K562 (cell line): ENCODE measurements around the gene P2RY8. TPM values are rescaled to one million over a fixed set of nuclear protein-coding genes. Genes with fewer than 3 reads are reported as not detected.
"Not testable (repeated sequence)": the region's sequence is repeated elsewhere in the genome, so short reads cannot be mapped to it uniquely, and the experiment has no call there.

ENCODE experiments used
- ATAC-seq: fragments of 200-7000 bp; cut with Tn5 transposase; 3 replicates; pipeline ENCODE4 v1.9.1; 2020; ENCODE audit warnings: moderate library complexity
- BruUV-seq: library from RNA; stranded (reverse); fragments of 400-500 nt; replicated peaks from 2 replicates; lab custom pipeline; 2021; lab: Mats Ljungman, UMichigan
- CTCF ChIA-PET: fragments of 300-600 bp; formaldehyde crosslinking; extraction: SDS; loops from one replicate; lab custom pipeline; 2021; ENCODE audit warnings: low intra/inter-chr PET ratio; lab: Yijun Ruan, JAX
- POLR2A ChIA-PET: fragments of 300-600, 350-650 bp; sonication (Branson Sonifier 250); formaldehyde crosslinking; extraction: SDS; loops from one replicate; lab custom pipeline; 2021; ENCODE audit warnings: antibody characterized with exemption, inconsistent platforms; lab: Yijun Ruan, JAX
- DNase-seq, 4 experiments: peaks; one replicate each; pipeline versions ENCODE4 v3.0.0 to v3.0.0-alpha.2; 2011 to 2018; ENCODE audit warnings: low spot score in 3 of 4, mixed read lengths in 3 of 4; ENCODE audit errors: extremely low read depth in 1 of 4
- FAIRE-seq: peaks from 2 replicates; lab custom pipeline; 2011; peaks lifted over from hg19 to GRCh38; lab: Jason Lieb, UNC
- H2AFZ ChIP-seq: 2 replicates; pipeline ENCODE4 v1.6.0; 2011; ENCODE audit warnings: low read depth, low read length, control low read depth, inconsistent platforms
- H3K27ac ChIP-seq: fragments of 200-600 bp; 3 replicates; pipeline ENCODE4 v1.8.0; 2011; ENCODE audit warnings: low read depth, mild to moderate bottlenecking, control low read depth, inconsistent platforms, low read length, moderate library complexity, mixed read lengths; ENCODE audit errors: extremely low read depth
- H3K27me3 ChIP-seq, 2 experiments: fragments of 300-600 bp in 1 of 2; 2 replicates in 1 of 2; 3 replicates in 1 of 2; pipeline versions ENCODE4 v1.6.0 to v1.8.0; 2011; ENCODE audit warnings: inconsistent platforms in 2 of 2, low read length in 2 of 2, mild to moderate bottlenecking in 1 of 2, mixed read lengths in 1 of 2, moderate library complexity in 1 of 2; ENCODE audit not compliant: control insufficient read depth in 2 of 2, insufficient read depth in 2 of 2
- H3K36me3 ChIP-seq: fragments of 300-600 bp; 3 replicates; pipeline ENCODE4 v1.8.0; 2011; ENCODE audit warnings: mild to moderate bottlenecking, low read length, inconsistent platforms; ENCODE audit not compliant: control insufficient read depth, insufficient read depth
- H3K4me1 ChIP-seq, 2 experiments: fragments of 200-600 bp in 1 of 2; replicated peaks in 1 of 2; 2 replicates in 1 of 2; 3 replicates in 1 of 2; pipeline versions ENCODE4 v1.5.1 to v1.8.0; 2011; ENCODE audit warnings: inconsistent platforms in 2 of 2, low read length in 2 of 2, mild to moderate bottlenecking in 1 of 2, mixed read lengths in 1 of 2, moderate library complexity in 1 of 2; ENCODE audit not compliant: control insufficient read depth in 2 of 2, insufficient read depth in 2 of 2
- H3K4me2 ChIP-seq: 2 replicates; pipeline ENCODE4 v1.6.1; 2011; ENCODE audit warnings: low read length, control low read depth, inconsistent platforms, mixed read lengths; ENCODE audit not compliant: insufficient read depth
- H3K4me3 ChIP-seq: fragments of 200-600 bp; sonication (generic), shearing (Covaris generic); 2 replicates; pipeline ENCODE4 v1.5.1; 2016; ENCODE audit warnings: control low read depth, inconsistent platforms
- H3K79me2 ChIP-seq: fragments of 200-600 bp; 3 replicates; pipeline ENCODE4 v1.8.0; 2011; ENCODE audit warnings: low read length, inconsistent platforms; ENCODE audit not compliant: control insufficient read depth, insufficient read depth
- H3K9ac ChIP-seq, 2 experiments: 2 replicates each; pipeline versions ENCODE4 v1.6.0 to v1.6.1; 2011; ENCODE audit warnings: low read depth in 2 of 2, low read length in 2 of 2, control low read depth in 1 of 2, inconsistent platforms in 1 of 2, mild to moderate bottlenecking in 1 of 2, mixed read lengths in 1 of 2; ENCODE audit not compliant: insufficient read depth in 1 of 2
- H3K9me1 ChIP-seq: one replicate; pipeline ENCODE4 v1.6.0; 2011; ENCODE audit warnings: inconsistent platforms, mild to moderate bottlenecking, low read length, moderate library complexity; ENCODE audit not compliant: control insufficient read depth, insufficient read depth
- H3K9me3 ChIP-seq: replicated peaks from 2 replicates; pipeline ENCODE4 v1.5.1; 2011; ENCODE audit warnings: low read depth, low read length, inconsistent platforms; ENCODE audit not compliant: control insufficient read depth, insufficient read depth
- H4K20me1 ChIP-seq: replicated peaks from 2 replicates; pipeline ENCODE4 v1.6.1; 2011; ENCODE audit warnings: low read length, inconsistent platforms, mixed read lengths; ENCODE audit not compliant: control insufficient read depth, insufficient read depth
- CSDE1 ChIP-seq, 2 experiments: fragments of 450-650 bp; IDR thresholded peaks; 2 replicates each; pipeline ENCODE4 v1.6.1; 2016; ENCODE audit warnings: mild to moderate bottlenecking in 1 of 2
- EHMT2 ChIP-seq: fragments of 450-650 bp; IDR thresholded peaks from 2 replicates; pipeline ENCODE4 v1.6.1; 2018; ENCODE audit warnings: antibody characterized with exemption
- TEAD4 ChIP-seq, 2 experiments: sonication (generic) in 1 of 2; formaldehyde crosslinking in 1 of 2; IDR thresholded peaks; 2 replicates each; pipeline versions ENCODE4 v1.6.1 to v1.8.0; 2012 to 2022; ENCODE audit warnings: borderline replicate concordance in 1 of 2, inconsistent platforms in 1 of 2, low read length in 1 of 2, mild to moderate bottlenecking in 1 of 2, missing genetic modification reagents in 1 of 2
- YY1 ChIP-seq, 3 experiments: IDR thresholded peaks; 2 replicates each; pipeline ENCODE4 v1.6.1; 2011; ENCODE audit warnings: low read length in 2 of 3, mild to moderate bottlenecking in 2 of 3, moderate library complexity in 2 of 3, borderline replicate concordance in 1 of 3, control low read depth in 1 of 3, low read depth in 1 of 3; ENCODE audit not compliant: insufficient read depth in 3 of 3, insufficient replicate concordance in 2 of 3, control insufficient read depth in 1 of 3, insufficient read length in 1 of 3; ENCODE audit errors: extremely low read depth in 1 of 3
- WGBS: fragments of 100-300 bp; shearing (Covaris generic); methylation state at CpG from one replicate; pipeline ENCODE4 v1.1.6; 2016; ENCODE audit warnings: low coverage, mixed read lengths; ENCODE audit not compliant: insufficient coverage; ENCODE audit errors: missing lambda C conversion rate; 5-methylcytosine and 5-hydroxymethylcytosine counted together
- in situ Hi-C: fragments of 300-500 bp; cut with MboI; formaldehyde crosslinking; loops from 4 replicates; pipeline ENCODE4 v1.15.0; 2018; ENCODE audit warnings: inconsistent platforms, mixed read lengths
- intact Hi-C: fragments of 100-400 bp; cut with micrococcal nuclease; formaldehyde crosslinking; loops from 2 replicates; pipeline ENCODE4 v1.14.2; 2022
- polyA plus RNA-seq, 8 experiments: library from polyadenylated mRNA; depleted of rRNA in 4 of 8; stranded (reverse) in 5 of 8; unstranded in 3 of 8; fragments of >200 nt; fragmentation: Nextera tagmentation in 2 of 8; fragmentation: Illumina TruSeq in 1 of 8; extraction: Ambion mirVana in 2 of 8; extraction: Trizol in 1 of 8; gene quantifications; 2 replicates each; pipeline versions ENCODE4 v1.2.1 to v1.2.3, GENCODE V29; 2011 to 2014; ENCODE audit warnings: inconsistent platforms in 1 of 8, missing spikeins in 1 of 8
- total RNA-seq, 7 experiments: library from RNA; depleted of rRNA in 6 of 7; stranded (reverse); fragments of >200 nt in 6 of 7; fragmentation: Illumina TruSeq in 2 of 7; extraction: Trizol in 2 of 7; gene quantifications; 2 replicates each; pipeline versions ENCODE4 v1.2.1 to v1.2.3, GENCODE V29; 2011 to 2021; ENCODE audit warnings: low replicate concordance in 1 of 7
- TF ChIP-seq, protein P1 (sequence below): sonication (generic); formaldehyde crosslinking; IDR thresholded peaks from 2 replicates; pipeline ENCODE4 v1.8.1; 2023; ENCODE audit warnings: mild to moderate bottlenecking, missing genetic modification reagents
- TF ChIP-seq, protein P2 (sequence below): sonication (generic); formaldehyde crosslinking; IDR thresholded peaks from 2 replicates; pipeline ENCODE4 v1.8.0; 2022; ENCODE audit warnings: mild to moderate bottlenecking, missing genetic modification reagents

P2RY8 gene
- total and polyA plus RNA-seq, 9 of the 15 experiments (the other 6 are each of a cell fraction or from before 2014, with no cell fraction given), result 0.04 to 0.69 (median 0.08) TPM; not detected in 3

DNA sequence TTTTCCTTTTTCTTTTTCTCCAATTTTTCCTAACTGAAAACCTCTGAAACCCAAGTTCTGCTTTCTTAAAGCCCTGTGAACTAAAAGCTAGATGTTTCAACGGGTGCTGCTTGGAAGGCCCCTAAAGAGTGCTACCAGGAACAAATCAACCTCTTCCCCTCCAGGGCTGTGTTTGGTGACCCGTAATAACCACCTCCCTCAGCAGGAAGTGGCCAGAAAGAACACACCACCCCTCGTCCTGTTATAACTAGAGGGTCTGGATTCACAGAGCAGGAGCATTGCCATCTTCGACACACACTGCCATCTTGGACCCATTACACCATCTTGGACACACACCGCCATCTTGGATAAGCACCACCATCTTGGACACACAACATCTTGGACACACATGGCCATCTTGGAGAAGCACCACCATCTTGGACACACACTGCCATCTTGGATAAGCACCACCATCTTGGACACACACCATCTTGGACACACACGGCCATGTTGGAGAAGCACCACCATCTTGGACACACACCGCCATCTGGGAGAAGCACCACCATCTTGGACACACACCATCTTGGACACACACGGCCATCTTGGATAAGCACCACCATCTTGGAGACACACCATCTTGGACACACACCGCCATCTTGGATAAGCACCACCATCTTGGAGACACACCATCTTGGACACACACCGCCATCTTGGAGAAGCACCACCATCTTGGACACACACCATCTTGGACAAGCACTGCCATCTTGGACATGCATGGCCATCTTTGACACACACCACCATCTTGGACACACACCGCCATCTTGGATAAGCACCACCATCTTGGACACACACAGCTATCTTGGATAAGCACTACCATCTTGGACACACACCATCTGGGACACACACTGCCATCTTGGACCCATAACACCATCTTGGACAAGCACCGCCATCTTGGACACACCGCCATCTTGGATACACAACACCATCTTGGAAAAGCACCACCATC lies 89.7 kb downstream of the P2RY8 start:
- H3K27ac ChIP-seq; FAIRE-seq; H3K4me3 ChIP-seq; H3K9me3 ChIP-seq; in situ Hi-C loops; H3K9me1 ChIP-seq; H3K27me3 ChIP-seq; POLR2A ChIA-PET; CTCF ChIA-PET; H2AFZ ChIP-seq; BruUV-seq; intact Hi-C loops; H4K20me1 ChIP-seq; H3K36me3 ChIP-seq; H3K4me2 ChIP-seq; DNase-seq; H3K9ac ChIP-seq; H3K4me1 ChIP-seq; TF ChIP-seq TEAD4 (CRISPR knock-in tag; IDR thresholded peaks at IDR 0.05; ENCODE audit: borderline replicate concordance): not testable (repeated sequence)
- peaks cover 12% of the 10 kb centered on the region for H3K79me2 ChIP-seq
- TF ChIP-seq EHMT2 (peak; percentile 56), CSDE1 (IDR thresholded peaks at IDR 0.05) (peak in 1 of 2 experiments; percentile 55; a peak in 1 of 4 replicates), TEAD4 (IDR thresholded peaks at IDR 0.05; ENCODE audit: low read length) (0 out of 2 replicates have a peak, but pooled peaks have one; percentile 19), YY1 (IDR thresholded peaks at IDR 0.05; ENCODE audit: borderline replicate concordance in 1 of 3, control insufficient read depth in 1 of 3, extremely low read depth in 1 of 3, insufficient read depth in 3 of 3, insufficient read length in 1 of 3, insufficient replicate concordance in 2 of 3, low read depth in 1 of 3, low read length in 2 of 3) (peak; percentile 54 to 70 (median 69))
- TF ChIP-seq, protein P1, sequence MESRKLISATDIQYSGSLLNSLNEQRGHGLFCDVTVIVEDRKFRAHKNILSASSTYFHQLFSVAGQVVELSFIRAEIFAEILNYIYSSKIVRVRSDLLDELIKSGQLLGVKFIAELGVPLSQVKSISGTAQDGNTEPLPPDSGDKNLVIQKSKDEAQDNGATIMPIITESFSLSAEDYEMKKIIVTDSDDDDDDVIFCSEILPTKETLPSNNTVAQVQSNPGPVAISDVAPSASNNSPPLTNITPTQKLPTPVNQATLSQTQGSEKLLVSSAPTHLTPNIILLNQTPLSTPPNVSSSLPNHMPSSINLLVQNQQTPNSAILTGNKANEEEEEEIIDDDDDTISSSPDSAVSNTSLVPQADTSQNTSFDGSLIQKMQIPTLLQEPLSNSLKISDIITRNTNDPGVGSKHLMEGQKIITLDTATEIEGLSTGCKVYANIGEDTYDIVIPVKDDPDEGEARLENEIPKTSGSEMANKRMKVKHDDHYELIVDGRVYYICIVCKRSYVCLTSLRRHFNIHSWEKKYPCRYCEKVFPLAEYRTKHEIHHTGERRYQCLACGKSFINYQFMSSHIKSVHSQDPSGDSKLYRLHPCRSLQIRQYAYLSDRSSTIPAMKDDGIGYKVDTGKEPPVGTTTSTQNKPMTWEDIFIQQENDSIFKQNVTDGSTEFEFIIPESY (CRISPR knock-in tag), result peak; percentile 46; the same call in 1 of the 2 replicates
- TF ChIP-seq, protein P2, sequence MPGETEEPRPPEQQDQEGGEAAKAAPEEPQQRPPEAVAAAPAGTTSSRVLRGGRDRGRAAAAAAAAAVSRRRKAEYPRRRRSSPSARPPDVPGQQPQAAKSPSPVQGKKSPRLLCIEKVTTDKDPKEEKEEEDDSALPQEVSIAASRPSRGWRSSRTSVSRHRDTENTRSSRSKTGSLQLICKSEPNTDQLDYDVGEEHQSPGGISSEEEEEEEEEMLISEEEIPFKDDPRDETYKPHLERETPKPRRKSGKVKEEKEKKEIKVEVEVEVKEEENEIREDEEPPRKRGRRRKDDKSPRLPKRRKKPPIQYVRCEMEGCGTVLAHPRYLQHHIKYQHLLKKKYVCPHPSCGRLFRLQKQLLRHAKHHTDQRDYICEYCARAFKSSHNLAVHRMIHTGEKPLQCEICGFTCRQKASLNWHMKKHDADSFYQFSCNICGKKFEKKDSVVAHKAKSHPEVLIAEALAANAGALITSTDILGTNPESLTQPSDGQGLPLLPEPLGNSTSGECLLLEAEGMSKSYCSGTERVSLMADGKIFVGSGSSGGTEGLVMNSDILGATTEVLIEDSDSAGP (CRISPR knock-in tag), result 0 out of 2 replicates have a peak, but pooled peaks have one; percentile 12
- ATAC-seq, result peak; percentile 35; the same call in 1 of the 3 replicates
- 85% methylated on average over 11 of the region's 13 CpGs for WGBS
